Effector memory CD4-positive, alpha-beta T cell (primary cell): ENCODE results near the gene LIPN.

ENCODE experiments used
- DNase-seq, 3 donors: peaks; one replicate each; pipeline ENCODE4 v3.0.0-alpha.2; 2020
- H3K27ac ChIP-seq: 2 replicates; pipeline ENCODE4 v1.7.0; 2013; ENCODE audit warnings: mild to moderate bottlenecking, low read length, moderate library complexity; ENCODE audit not compliant: insufficient read depth, poor library complexity, severe bottlenecking
- H3K27me3 ChIP-seq: replicated peaks from 2 replicates; pipeline ENCODE4 v1.7.0; 2013; ENCODE audit warnings: mild to moderate bottlenecking, low read length; ENCODE audit not compliant: insufficient read depth, control insufficient read depth, poor library complexity, severe bottlenecking
- H3K36me3 ChIP-seq: 2 replicates; pipeline ENCODE4 v1.7.0; 2013; ENCODE audit warnings: mild to moderate bottlenecking, low read length, moderate library complexity; ENCODE audit not compliant: control insufficient read depth, insufficient read depth
- H3K4me1 ChIP-seq: 2 replicates; pipeline ENCODE4 v1.7.0; 2013; ENCODE audit warnings: low read length, mild to moderate bottlenecking; ENCODE audit not compliant: control insufficient read depth, insufficient read depth, poor library complexity, severe bottlenecking
- H3K4me3 ChIP-seq: 2 replicates; pipeline ENCODE4 v1.7.0; 2013; ENCODE audit warnings: low read length, low read depth, mild to moderate bottlenecking; ENCODE audit not compliant: insufficient read depth, poor library complexity, severe bottlenecking
- H3K9me3 ChIP-seq: 2 replicates; pipeline ENCODE4 v1.7.0; 2013; ENCODE audit warnings: mild to moderate bottlenecking, low read length, moderate library complexity; ENCODE audit not compliant: control insufficient read depth

LIPN gene

DNA sequence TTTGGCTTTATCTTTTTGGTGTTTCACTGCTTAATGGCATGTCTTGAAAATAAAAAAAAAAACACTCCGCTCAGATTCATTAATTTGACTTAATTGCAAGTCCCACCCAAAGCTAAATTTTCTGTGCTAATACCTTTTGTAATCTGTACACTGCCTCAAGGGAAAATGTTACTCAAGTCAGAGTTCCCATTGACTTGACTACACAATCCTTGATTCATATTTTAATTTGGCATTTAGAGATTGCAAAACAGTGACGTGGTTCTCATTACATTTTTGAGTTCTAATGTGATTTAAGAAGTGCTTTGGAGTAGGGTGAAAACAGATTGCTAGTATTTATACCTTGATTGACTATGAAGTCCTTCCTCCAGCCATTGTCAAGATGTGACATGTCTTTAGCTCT, 21.4 kb downstream of the LIPN start:
- no peaks in the 10 kb centered on the region for H3K36me3 ChIP-seq
- H3K27ac ChIP-seq: no peak overlapping the region
- H3K4me3 ChIP-seq: no peak overlapping the region
- H3K27me3 ChIP-seq: no peaks in the 10 kb centered on the region
- DNase-seq: no peak
- no peaks in the 10 kb centered on the region for H3K9me3 ChIP-seq
- H3K4me1 ChIP-seq: no peaks in the 10 kb centered on the region

DNA sequence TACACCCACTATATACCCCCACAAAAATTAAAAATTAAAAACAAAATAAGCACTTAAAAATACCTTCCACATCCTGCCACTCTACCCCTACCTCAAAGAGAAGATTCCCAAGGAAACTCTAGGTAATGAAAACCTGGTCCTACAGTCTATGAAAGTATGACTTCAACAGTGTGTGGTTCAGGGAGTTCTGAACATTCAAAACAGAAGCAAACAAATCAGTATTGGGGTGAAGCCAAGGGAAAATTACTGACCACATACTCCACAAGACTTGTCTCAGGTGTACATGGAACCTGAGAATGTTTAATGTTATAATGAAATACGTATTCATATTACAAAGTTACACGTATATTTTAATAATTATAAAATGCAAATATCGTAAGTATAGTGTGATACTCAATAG, 22.4 kb downstream of the LIPN start:
- no peak for DNase-seq
- H3K4me1 ChIP-seq: no peaks in the 10 kb centered on the region
- no peak overlapping the region for H3K4me3 ChIP-seq
- H3K9me3 ChIP-seq: no peaks in the 10 kb centered on the region
- H3K27ac ChIP-seq: no peak overlapping the region
- H3K27me3 ChIP-seq: no peaks in the 10 kb centered on the region
- H3K36me3 ChIP-seq: no peaks in the 10 kb centered on the region

DNA sequence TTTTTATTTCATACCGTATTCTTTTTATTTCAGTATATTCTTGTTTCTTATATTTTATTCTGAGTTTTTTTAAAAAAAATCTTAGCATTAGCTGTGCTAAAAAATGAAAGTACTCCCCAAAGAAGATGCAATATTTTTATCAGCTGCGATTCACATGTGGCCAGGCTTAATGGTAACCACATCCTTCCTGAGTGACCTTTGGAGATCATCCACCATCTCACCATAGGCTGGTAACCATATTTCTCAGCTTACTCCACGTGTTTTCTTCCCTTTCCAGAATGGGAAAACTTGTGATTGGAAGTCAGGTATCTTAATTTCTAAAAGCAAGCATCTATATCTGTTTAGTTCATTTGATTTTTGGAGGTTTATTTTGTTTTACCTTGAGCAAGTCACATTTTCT, 23.9 kb downstream of the LIPN start:
- no peak overlapping the region for H3K4me3 ChIP-seq
- H3K4me1 ChIP-seq: no peaks in the 10 kb centered on the region
- no peak overlapping the region for H3K27ac ChIP-seq
- H3K27me3 ChIP-seq: no peaks in the 10 kb centered on the region
- DNase-seq: no peak
- no peaks in the 10 kb centered on the region for H3K9me3 ChIP-seq
- no peaks in the 10 kb centered on the region for H3K36me3 ChIP-seq

DNA sequence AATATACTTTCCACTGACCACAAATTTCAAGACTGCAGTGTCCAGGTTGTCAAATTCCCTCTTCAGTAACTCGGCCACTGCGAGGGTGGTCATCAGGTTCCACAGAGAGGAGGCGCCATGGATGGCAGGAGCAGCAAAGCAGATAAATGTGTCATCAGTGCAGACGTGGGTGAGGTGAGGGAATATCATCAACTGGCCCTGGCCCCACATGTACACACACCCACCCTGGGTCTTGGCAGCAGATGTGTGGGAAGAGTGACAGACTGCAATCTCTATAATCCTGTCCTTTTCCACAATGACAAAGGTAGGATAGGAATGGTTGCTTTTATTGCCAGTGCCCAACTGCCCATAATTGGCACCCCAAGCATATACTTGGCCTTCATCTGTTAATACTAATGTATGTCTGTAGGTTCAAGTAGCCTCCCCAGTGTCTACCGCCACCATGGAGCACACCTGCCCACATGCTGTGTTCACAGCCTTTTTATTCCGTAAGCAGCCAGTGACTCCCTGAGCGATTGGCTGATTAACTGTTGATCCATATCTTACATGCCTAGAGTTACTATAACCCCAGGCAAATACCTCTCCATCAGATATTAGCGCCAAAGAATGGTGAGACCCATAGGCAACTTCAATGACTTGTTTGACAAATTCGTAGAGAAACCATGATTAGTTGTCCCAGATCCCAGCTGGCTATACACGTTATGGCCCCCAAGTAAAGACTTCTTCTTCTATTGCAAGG, 26.4 kb downstream of the LIPN start:
- Histone ChIP-seq H3K27ac (no peak overlapping the region), H3K36me3 (no peaks in the 10 kb centered on the region), H3K9me3 (no peaks in the 10 kb centered on the region), H3K27me3 (no peaks in the 10 kb centered on the region), H3K4me1 (no peaks in the 10 kb centered on the region), H3K4me3 (no peak overlapping the region)
- no peak for DNase-seq

DNA sequence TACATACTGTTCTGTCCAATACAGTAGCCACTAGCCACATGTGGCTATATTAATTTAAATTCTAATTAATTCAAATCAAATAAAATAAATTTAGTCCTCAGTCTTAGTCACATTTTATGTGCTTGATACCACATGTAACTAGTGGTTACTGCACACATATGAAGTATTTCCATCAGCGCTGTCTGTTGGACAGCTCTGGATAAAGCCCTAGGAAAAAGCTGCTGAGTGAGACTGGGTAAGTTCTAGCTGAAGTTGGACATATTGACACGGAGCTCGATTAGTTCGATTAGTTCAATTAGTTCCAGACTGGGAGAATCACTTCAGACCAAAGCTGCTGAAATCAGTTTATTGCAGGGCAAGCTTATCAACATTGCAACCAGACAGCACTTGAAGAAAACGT, 27.6 kb downstream of the LIPN start:
- H3K9me3 ChIP-seq: no peaks in the 10 kb centered on the region
- no peak overlapping the region for H3K4me3 ChIP-seq
- H3K36me3 ChIP-seq: no peaks in the 10 kb centered on the region
- H3K4me1 ChIP-seq: no peaks in the 10 kb centered on the region
- H3K27me3 ChIP-seq: no peaks in the 10 kb centered on the region
- H3K27ac ChIP-seq: no peak overlapping the region
- DNase-seq: no peak

DNA sequence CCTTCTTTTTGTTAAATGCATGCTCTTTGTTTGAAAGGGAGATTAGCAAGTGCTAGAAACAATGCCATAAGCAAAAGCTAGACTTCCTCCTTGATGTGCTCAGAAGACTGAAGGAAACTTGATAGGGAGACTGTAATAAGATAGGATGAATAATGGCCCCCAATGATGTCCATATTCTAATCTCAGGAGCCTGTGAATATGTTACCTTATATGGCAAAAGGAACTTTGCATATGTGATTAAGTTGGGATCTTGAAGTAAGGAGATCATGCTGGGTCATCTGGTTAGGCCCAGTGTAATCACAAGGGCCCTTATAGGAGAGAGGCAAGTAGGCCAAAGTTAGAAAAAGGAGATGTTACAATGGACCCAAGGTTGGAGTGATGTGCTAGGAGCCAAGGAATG, 29.1 kb downstream of the LIPN start:
- no peaks in the 10 kb centered on the region for H3K9me3 ChIP-seq
- no peak overlapping the region for H3K4me3 ChIP-seq
- no peaks in the 10 kb centered on the region for H3K36me3 ChIP-seq
- no peaks in the 10 kb centered on the region for H3K4me1 ChIP-seq
- H3K27ac ChIP-seq: no peak overlapping the region
- DNase-seq: no peak
- H3K27me3 ChIP-seq: no peaks in the 10 kb centered on the region

DNA sequence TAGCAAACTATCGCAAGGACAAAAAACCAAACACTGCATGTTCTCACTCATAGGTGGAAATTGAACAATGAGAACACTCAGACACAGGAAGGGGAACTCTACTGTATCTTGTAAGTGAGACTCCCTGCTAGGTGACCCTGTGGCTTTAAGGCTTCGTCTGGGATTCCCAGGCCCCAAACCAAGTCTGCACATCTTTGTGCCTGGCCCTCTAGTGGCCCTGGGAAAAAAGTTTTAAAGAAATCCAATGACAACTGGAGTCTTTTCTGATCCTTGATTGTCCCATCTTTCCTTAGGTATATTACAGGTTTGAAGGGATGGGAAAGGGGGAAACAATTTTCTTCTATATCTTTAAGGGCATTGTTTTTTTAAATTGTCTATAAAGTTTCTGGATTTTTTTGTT, 32.1 kb downstream of the LIPN start:
- Histone ChIP-seq H3K9me3 (no peaks in the 10 kb centered on the region), H3K27ac (no peak overlapping the region), H3K36me3 (no peaks in the 10 kb centered on the region), H3K27me3 (no peaks in the 10 kb centered on the region), H3K4me3 (no peak overlapping the region), H3K4me1 (no peaks in the 10 kb centered on the region)
- DNase-seq: no peak

DNA sequence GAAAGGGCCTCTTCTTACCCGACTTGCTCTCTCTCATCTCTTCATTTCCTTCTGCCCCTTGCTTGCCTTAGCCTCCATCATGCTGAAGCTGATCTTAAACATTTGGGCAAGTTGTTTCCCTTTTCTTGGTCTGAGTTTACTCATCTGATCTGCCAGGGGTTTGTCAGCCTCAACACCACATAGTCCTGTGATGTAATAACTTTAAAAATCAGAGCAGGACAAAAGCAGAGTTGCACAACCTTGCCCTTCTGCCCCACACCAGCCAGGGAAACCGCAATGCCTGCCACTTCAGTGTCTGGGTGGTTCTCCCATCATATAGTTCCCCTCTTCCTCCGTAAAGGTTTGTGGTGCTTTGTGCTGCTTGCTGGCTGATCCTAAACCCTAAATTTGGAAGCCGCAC, 32.8 kb downstream of the LIPN start:
- Histone ChIP-seq H3K36me3 (no peaks in the 10 kb centered on the region), H3K27me3 (no peaks in the 10 kb centered on the region), H3K4me1 (no peaks in the 10 kb centered on the region), H3K27ac (no peak overlapping the region), H3K4me3 (no peak overlapping the region), H3K9me3 (no peaks in the 10 kb centered on the region)
- DNase-seq: no peak

DNA sequence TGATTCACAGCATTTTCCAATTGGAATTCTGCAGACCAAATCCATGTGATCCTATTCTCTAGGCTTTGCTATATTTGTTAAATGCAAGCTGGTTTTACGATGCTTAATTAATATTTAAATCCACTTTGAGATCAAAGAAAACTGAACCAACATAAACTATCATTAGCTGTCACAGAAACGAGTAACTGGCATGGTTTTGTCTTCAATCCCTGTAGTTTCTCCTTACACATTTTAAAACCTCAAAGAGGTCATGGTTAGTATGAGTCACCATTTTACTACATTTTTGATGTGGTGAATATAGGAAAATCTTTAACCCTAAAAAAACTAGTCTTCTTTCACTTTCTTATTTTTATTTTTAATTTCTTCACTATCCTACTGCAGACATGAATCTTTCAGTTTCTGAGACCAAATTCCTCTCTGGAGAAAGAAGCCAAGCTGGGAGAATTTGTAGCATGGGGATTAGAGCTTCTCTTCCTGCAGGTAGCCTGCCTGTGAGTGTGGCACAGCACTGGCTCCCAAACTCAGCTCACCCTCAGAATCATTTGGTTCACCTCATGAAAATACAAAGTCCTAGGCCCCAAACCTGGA, 34.0 kb downstream of the LIPN start:
- Histone ChIP-seq H3K4me1 (no peaks in the 10 kb centered on the region), H3K9me3 (no peaks in the 10 kb centered on the region), H3K4me3 (no peak overlapping the region), H3K36me3 (no peaks in the 10 kb centered on the region), H3K27ac (no peak overlapping the region), H3K27me3 (no peaks in the 10 kb centered on the region)
- no peak for DNase-seq

DNA sequence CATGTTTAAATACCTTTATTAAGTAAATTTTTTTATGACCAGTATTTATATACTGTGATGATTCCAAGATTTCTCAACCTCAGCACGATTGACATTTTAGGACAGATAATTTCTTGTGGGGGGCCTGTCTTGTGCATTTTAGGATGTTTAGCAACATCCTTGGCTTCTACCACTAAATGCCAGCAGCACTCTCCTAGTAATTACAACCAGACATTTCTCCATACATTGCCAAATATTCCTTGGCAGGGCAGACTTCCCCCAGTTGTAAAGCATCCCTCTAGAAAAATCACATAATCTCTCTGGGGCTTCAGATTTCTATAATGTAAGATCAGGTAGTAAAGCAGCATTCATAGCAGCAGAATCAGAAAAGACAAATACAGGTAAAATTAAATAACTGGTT, 34.9 kb downstream of the LIPN start:
- Histone ChIP-seq H3K36me3 (no peaks in the 10 kb centered on the region), H3K27ac (no peak overlapping the region), H3K4me1 (no peaks in the 10 kb centered on the region), H3K27me3 (no peaks in the 10 kb centered on the region), H3K4me3 (no peak overlapping the region), H3K9me3 (no peaks in the 10 kb centered on the region)
- no peak for DNase-seq
